DND-41 (cell line): ENCODE measurements around the gene SCOC.

ENCODE experiments used
- EZH2 ChIP-seq: IDR thresholded peaks from 3 replicates; pipeline ENCODE4 v1.6.1; 2012; ENCODE audit warnings: borderline replicate concordance, low read depth, mild to moderate bottlenecking, moderate library complexity, low read length, inconsistent platforms; ENCODE audit not compliant: severe bottlenecking
- TF ChIP-seq, protein P1 (sequence below): IDR thresholded peaks from 2 replicates; pipeline ENCODE4 v1.5.1; 2012; ENCODE audit warnings: borderline replicate concordance, low read length, moderate library complexity, mild to moderate bottlenecking; ENCODE audit not compliant: poor library complexity, severe bottlenecking; ENCODE audit errors: extremely low read depth

DNA sequence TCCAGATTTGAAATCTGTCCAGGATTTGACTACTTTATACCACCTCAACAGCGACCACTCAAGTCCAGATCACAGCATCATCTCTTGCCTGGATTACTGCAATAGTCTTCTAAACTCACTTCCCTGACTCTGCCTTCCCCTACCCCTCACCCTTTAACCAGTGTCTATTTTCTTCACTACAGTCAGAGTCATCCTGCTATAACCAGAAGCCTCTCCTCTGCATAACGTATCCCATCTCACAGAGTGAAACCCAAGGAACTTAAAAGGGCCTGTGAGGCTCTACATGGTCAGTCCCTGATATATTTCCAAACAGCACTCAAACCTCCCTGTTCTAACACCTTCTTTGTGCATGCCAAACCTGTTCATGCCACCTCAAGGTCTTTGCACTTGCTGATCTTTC lies 40.7 kb upstream of the SCOC start:
- TF ChIP-seq, protein P1, sequence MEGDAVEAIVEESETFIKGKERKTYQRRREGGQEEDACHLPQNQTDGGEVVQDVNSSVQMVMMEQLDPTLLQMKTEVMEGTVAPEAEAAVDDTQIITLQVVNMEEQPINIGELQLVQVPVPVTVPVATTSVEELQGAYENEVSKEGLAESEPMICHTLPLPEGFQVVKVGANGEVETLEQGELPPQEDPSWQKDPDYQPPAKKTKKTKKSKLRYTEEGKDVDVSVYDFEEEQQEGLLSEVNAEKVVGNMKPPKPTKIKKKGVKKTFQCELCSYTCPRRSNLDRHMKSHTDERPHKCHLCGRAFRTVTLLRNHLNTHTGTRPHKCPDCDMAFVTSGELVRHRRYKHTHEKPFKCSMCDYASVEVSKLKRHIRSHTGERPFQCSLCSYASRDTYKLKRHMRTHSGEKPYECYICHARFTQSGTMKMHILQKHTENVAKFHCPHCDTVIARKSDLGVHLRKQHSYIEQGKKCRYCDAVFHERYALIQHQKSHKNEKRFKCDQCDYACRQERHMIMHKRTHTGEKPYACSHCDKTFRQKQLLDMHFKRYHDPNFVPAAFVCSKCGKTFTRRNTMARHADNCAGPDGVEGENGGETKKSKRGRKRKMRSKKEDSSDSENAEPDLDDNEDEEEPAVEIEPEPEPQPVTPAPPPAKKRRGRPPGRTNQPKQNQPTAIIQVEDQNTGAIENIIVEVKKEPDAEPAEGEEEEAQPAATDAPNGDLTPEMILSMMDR, result no peak
- no peak for TF ChIP-seq EZH2
